ENCODE measurements around the gene PRRG4. TPM values are rescaled to one million over a fixed set of nuclear protein-coding genes. Genes with fewer than 3 reads are reported as not detected.

PRRG4 gene
- total and polyA plus RNA-seq, 4 experiments from 2014 or later, result not detected

- ChIA-PET CTCF (ENCODE audit: partially characterized antibody) (interaction anchor here (1.5 kb wide), 1 partner anchor 20 kb away, joined by 4 read pairs; no protein-coding TSS in a partner anchor), POLR2A (ENCODE audit: partially characterized antibody) (no interaction called here)
- Histone ChIP-seq H3K27ac (ENCODE audit: low read depth, low read length) (no peak overlapping the region), H3K4me1 (ENCODE audit: insufficient read depth, low read length) (peaks cover 17% of the 10 kb centered on the region), H3K27me3 (ENCODE audit: insufficient read depth, low read length) (no peaks in the 10 kb centered on the region), H3K36me3 (ENCODE audit: insufficient read depth, low read length) (no peaks in the 10 kb centered on the region), H3K4me3 (ENCODE audit: low read length in 2 of 2) (no peak overlapping the region), H3K9me3 (ENCODE audit: control insufficient read depth in 1 of 2, low read length in 2 of 2) (no peaks in the 10 kb centered on the region)
- Mint-ChIP-seq H3K4me3 (peak overlapping the region; percentile 84 to 95 (median 90)), H3K4me1 (peaks cover 13 to 30% (median 23%) of the 10 kb centered on the region in 4 donors), H3K36me3 (peaks cover 0 to 10% of the 10 kb centered on the region in 2 donors), H3K27me3 (no peaks in the 10 kb centered on the region), H3K27ac (peak overlapping the region in 2 of 7 donors; percentile 93 to 94), H3K9me3 (peaks cover 0 to 2% (median 0%) of the 10 kb centered on the region in 8 donors)
- DNase-seq, result no peak
- intact Hi-C loops (cut with micrococcal nuclease), result loop anchor here (5.0 kb wide), 1 partner anchor 1384 kb away; the partner anchor contains the start of genes ELP4 and IMMP1L
These were observed 61.3 kb downstream of the PRRG4 start for GRCh38 chr11:32890843-32891656.

GRCh38 chr11:32891657-32892354 lies 62.1 kb downstream of the PRRG4 start:
- H3K9me3 ChIP-seq (ENCODE audit: control insufficient read depth in 1 of 2, low read length in 2 of 2), result no peaks in the 10 kb centered on the region
- DNase-seq, result peak in 1 of 5 donors; percentile 3
- CTCF ChIA-PET (ENCODE audit: partially characterized antibody), result interaction anchor here (1.1 to 1.5 kb wide), 2 partner anchors 20 to 173 kb away, joined by 3 to 4 read pairs; no protein-coding TSS in a partner anchor
- peak overlapping the region; percentile 75 for H3K27ac ChIP-seq (ENCODE audit: low read depth, low read length)
- peak overlapping the region; percentile 78 to 94 (median 93) for H3K27ac Mint-ChIP-seq
- no peaks in the 10 kb centered on the region for H3K36me3 ChIP-seq (ENCODE audit: insufficient read depth, low read length)
- peak overlapping the region; percentile 84 to 95 (median 90) for H3K4me3 Mint-ChIP-seq
- POLR2A ChIA-PET (ENCODE audit: partially characterized antibody), result interaction anchor here (1.0 to 1.9 kb wide), 3 partner anchors 45 to 148 kb away, joined by 3 to 16 read pairs (median 5); partner anchors contain the start of gene TCP11L1
- peaks cover 0 to 2% (median 0%) of the 10 kb centered on the region in 8 donors for H3K9me3 Mint-ChIP-seq
- peaks cover 0 to 10% of the 10 kb centered on the region in 2 donors for H3K36me3 Mint-ChIP-seq
- H3K27me3 Mint-ChIP-seq, result no peaks in the 10 kb centered on the region
- intact Hi-C loops (cut with micrococcal nuclease), result loop anchor here (1.0 to 5.0 kb wide), 6 partner anchors 99 to 1385 kb away; partner anchors contain the start of genes CSTF3, EIF3M, ELP4 and IMMP1L
- peaks cover 17% of the 10 kb centered on the region for H3K4me1 ChIP-seq (ENCODE audit: insufficient read depth, low read length)
- H3K27me3 ChIP-seq (ENCODE audit: insufficient read depth, low read length), result no peaks in the 10 kb centered on the region
- H3K4me3 ChIP-seq (ENCODE audit: low read length in 2 of 2), result peak overlapping the region; percentile 54 to 76
- peaks cover 14 to 30% (median 24%) of the 10 kb centered on the region in 4 donors for H3K4me1 Mint-ChIP-seq

- H3K4me3 ChIP-seq (ENCODE audit: low read length in 2 of 2), result peak within 1 kb of the TSS; percentile 72 to 76
- peaks cover 0 to under 1% (median 0%) of the 10 kb centered on the region in 8 donors for H3K9me3 Mint-ChIP-seq
- peak within 1 kb of the TSS; percentile 87 to 96 (median 94) for H3K4me3 Mint-ChIP-seq
These were observed 62.8 kb downstream of the PRRG4 start, which contains the start of gene QSER1 for GRCh38 chr11:32892355-32893092. Gene QSER1 (plus strand): TSS chr11:32892811. CDS start chr11:32893126, 315 bp downstream.

GRCh38 chr11:32893093-32893342 lies 63.3 kb downstream of the PRRG4 start:
- peaks cover 0 to 10% of the 10 kb centered on the region in 2 donors for H3K36me3 Mint-ChIP-seq
- H3K27ac Mint-ChIP-seq, result peak overlapping the region in 1 of 7 donors; percentile 88
- H3K9me3 ChIP-seq (ENCODE audit: control insufficient read depth in 1 of 2, low read length in 2 of 2), result no peaks in the 10 kb centered on the region
- H3K27ac ChIP-seq (ENCODE audit: low read depth, low read length), result peak overlapping the region; percentile 58
- intact Hi-C loops (cut with micrococcal nuclease), result loop anchor here (1.0 to 5.0 kb wide), 6 partner anchors 100 to 1386 kb away; partner anchors contain the start of genes CSTF3, DEPDC7, ELP4 and IMMP1L
- H3K4me1 ChIP-seq (ENCODE audit: insufficient read depth, low read length), result peaks cover 17% of the 10 kb centered on the region
- H3K4me1 Mint-ChIP-seq, result peaks cover 20 to 36% (median 29%) of the 10 kb centered on the region in 4 donors
- no peaks in the 10 kb centered on the region for H3K9me3 Mint-ChIP-seq
- H3K4me3 ChIP-seq (ENCODE audit: low read length in 2 of 2), result peak overlapping the region in 1 of 2 donors; percentile 72
- DNase-seq, result peak in 2 of 5 donors; percentile 37 to 45
- no peaks in the 10 kb centered on the region for H3K27me3 ChIP-seq (ENCODE audit: insufficient read depth, low read length)
- H3K36me3 ChIP-seq (ENCODE audit: insufficient read depth, low read length), result no peaks in the 10 kb centered on the region
- H3K4me3 Mint-ChIP-seq, result peak overlapping the region in 6 of 8 donors; percentile 87 to 96 (median 93)
- CTCF ChIA-PET (ENCODE audit: partially characterized antibody), result interaction anchor here (0.8 to 1.8 kb wide), 5 partner anchors 10 to 169 kb away, joined by 3 to 6 read pairs (median 3); partner anchors contain the start of gene TCP11L1
- no peaks in the 10 kb centered on the region for H3K27me3 Mint-ChIP-seq
- POLR2A ChIA-PET (ENCODE audit: partially characterized antibody), result interaction anchor here (1.3 to 1.9 kb wide), 2 partner anchors 119 to 146 kb away, joined by 5 to 16 read pairs; partner anchors contain the start of gene TCP11L1

More at GRCh38 chr11:32892355-32893092, 62.8 kb downstream of the PRRG4 start, which contains the start of gene QSER1:
- no peaks in the 10 kb centered on the region for H3K36me3 ChIP-seq (ENCODE audit: insufficient read depth, low read length)
- Mint-ChIP-seq H3K27me3 (no peaks in the 10 kb centered on the region), H3K4me1 (peaks cover 17 to 34% (median 26%) of the 10 kb centered on the region in 4 donors), H3K36me3 (peaks cover 0 to 10% of the 10 kb centered on the region in 2 donors), H3K27ac (peak within 1 kb of the TSS; percentile 86 to 94 (median 93))
- POLR2A ChIA-PET (ENCODE audit: partially characterized antibody), result interaction anchor here (1.0 to 1.9 kb wide), 3 partner anchors 44 to 147 kb away, joined by 3 to 16 read pairs (median 5); partner anchors contain the start of gene TCP11L1
- H3K9me3 ChIP-seq (ENCODE audit: control insufficient read depth in 1 of 2, low read length in 2 of 2), result no peaks in the 10 kb centered on the region
- intact Hi-C loops (cut with micrococcal nuclease), result loop anchor here (1.0 to 5.0 kb wide), 7 partner anchors 100 to 1385 kb away; partner anchors contain the start of genes CSTF3, DEPDC7, EIF3M and ELP4
- H3K4me1 ChIP-seq (ENCODE audit: insufficient read depth, low read length), result peaks cover 17% of the 10 kb centered on the region
- peak; percentile 63 to 72 (median 67) for DNase-seq
- H3K27me3 ChIP-seq (ENCODE audit: insufficient read depth, low read length), result no peaks in the 10 kb centered on the region
- CTCF ChIA-PET (ENCODE audit: partially characterized antibody), result interaction anchor here (1.1 to 1.8 kb wide), 5 partner anchors 21 to 173 kb away, joined by 3 to 6 read pairs (median 4); partner anchors contain the start of gene TCP11L1
- peak within 1 kb of the TSS; percentile 75 for H3K27ac ChIP-seq (ENCODE audit: low read depth, low read length)

GRCh38 chr11:32893343-32894148 lies 63.8 kb downstream of the PRRG4 start:
- H3K9me3 ChIP-seq (ENCODE audit: control insufficient read depth in 1 of 2, low read length in 2 of 2), result no peaks in the 10 kb centered on the region
- H3K27ac Mint-ChIP-seq, result peak overlapping the region; percentile 84 to 94 (median 88)
- peak overlapping the region; percentile 87 to 96 (median 94) for H3K4me3 Mint-ChIP-seq
- intact Hi-C loops (cut with micrococcal nuclease), result loop anchor here (1.0 to 5.0 kb wide), 6 partner anchors 101 to 1386 kb away; partner anchors contain the start of genes CSTF3, DEPDC7, ELP4 and IMMP1L
- peaks cover 0 to 10% of the 10 kb centered on the region in 2 donors for H3K36me3 Mint-ChIP-seq
- H3K36me3 ChIP-seq (ENCODE audit: insufficient read depth, low read length), result no peaks in the 10 kb centered on the region
- H3K4me1 Mint-ChIP-seq, result peaks cover 20 to 36% (median 29%) of the 10 kb centered on the region in 4 donors
- POLR2A ChIA-PET (ENCODE audit: partially characterized antibody), result interaction anchor here (1.3 to 1.9 kb wide), 2 partner anchors 118 to 146 kb away, joined by 5 to 16 read pairs; partner anchors contain the start of gene TCP11L1
- H3K4me1 ChIP-seq (ENCODE audit: insufficient read depth, low read length), result peaks cover 17% of the 10 kb centered on the region
- DNase-seq, result peak in 3 of 5 donors; percentile 36 to 61 (median 38)
- CTCF ChIA-PET (ENCODE audit: partially characterized antibody), result interaction anchor here (0.6 to 1.8 kb wide), 8 partner anchors 9 to 881 kb away, joined by 3 to 6 read pairs (median 3); partner anchors contain the start of gene TCP11L1
- H3K27me3 ChIP-seq (ENCODE audit: insufficient read depth, low read length), result no peaks in the 10 kb centered on the region
- peak overlapping the region; percentile 57 to 72 for H3K4me3 ChIP-seq (ENCODE audit: low read length in 2 of 2)
- H3K27me3 Mint-ChIP-seq, result no peaks in the 10 kb centered on the region
- H3K27ac ChIP-seq (ENCODE audit: low read depth, low read length), result peak overlapping the region; percentile 58
- H3K9me3 Mint-ChIP-seq, result no peaks in the 10 kb centered on the region

Measured in CD4-positive, alpha-beta memory T cell (primary cell).